Measurements from ENCODE around the gene GJA4. TPM values are rescaled to one million over a fixed set of nuclear protein-coding genes. Genes with fewer than 3 reads are reported as not detected.
A peak's percentile ranks its signal among the peaks of the same experiment; 100 is the strongest.

The GJA4 gene
- total and polyA plus RNA-seq, 2 of the 13 experiments (the other 11 are each of a cell fraction or from before 2014, with no cell fraction given): not detected

GRCh38 chr1:34825455-34826091, 32.8 kb downstream of the GJA4 start (continued):
- TF ChIP-seq AKNA (CRISPR knock-in tag; IDR thresholded peaks at IDR 0.05; ENCODE audit: borderline replicate concordance) (no peak), HMG20A (CRISPR knock-in tag; IDR thresholded peaks at IDR 0.05; ENCODE audit: borderline replicate concordance) (peak; percentile 25; the same call in 1 of the 2 replicates), ZSCAN25 (CRISPR knock-in tag; IDR thresholded peaks at IDR 0.05) (peak; percentile 61; the same call in 1 of the 2 replicates), RBAK (CRISPR knock-in tag; IDR thresholded peaks at IDR 0.05) (no peak), ZNF30 (CRISPR knock-in tag; IDR thresholded peaks at IDR 0.05) (no peak), SOX13 (IDR thresholded peaks at IDR 0.05) (no peak), SOX13 (CRISPR knock-in tag; conservative IDR thresholded peaks at IDR 0.05 in 1 of 2, IDR thresholded peaks at IDR 0.05 in 1 of 2) (peak in 1 of 2 experiments; percentile 92; a peak in 2 of 4 replicates), ZNF597 (CRISPR knock-in tag; IDR thresholded peaks at IDR 0.05) (no peak), AGO2 (optimal IDR thresholded peaks at IDR 0.05; ENCODE audit: low read depth, low read length) (no peak), ZZZ3 (CRISPR knock-in tag; IDR thresholded peaks at IDR 0.05; ENCODE audit: borderline replicate concordance) (no peak), ZNF552 (CRISPR knock-in tag; IDR thresholded peaks at IDR 0.05; ENCODE audit: borderline replicate concordance) (no peak), FOXA1 (IDR thresholded peaks at IDR 0.05) (no peak), FOXA1 (CRISPR knock-in tag; IDR thresholded peaks at IDR 0.05) (peak; percentile 85)
- TF ChIP-seq, protein P1, sequence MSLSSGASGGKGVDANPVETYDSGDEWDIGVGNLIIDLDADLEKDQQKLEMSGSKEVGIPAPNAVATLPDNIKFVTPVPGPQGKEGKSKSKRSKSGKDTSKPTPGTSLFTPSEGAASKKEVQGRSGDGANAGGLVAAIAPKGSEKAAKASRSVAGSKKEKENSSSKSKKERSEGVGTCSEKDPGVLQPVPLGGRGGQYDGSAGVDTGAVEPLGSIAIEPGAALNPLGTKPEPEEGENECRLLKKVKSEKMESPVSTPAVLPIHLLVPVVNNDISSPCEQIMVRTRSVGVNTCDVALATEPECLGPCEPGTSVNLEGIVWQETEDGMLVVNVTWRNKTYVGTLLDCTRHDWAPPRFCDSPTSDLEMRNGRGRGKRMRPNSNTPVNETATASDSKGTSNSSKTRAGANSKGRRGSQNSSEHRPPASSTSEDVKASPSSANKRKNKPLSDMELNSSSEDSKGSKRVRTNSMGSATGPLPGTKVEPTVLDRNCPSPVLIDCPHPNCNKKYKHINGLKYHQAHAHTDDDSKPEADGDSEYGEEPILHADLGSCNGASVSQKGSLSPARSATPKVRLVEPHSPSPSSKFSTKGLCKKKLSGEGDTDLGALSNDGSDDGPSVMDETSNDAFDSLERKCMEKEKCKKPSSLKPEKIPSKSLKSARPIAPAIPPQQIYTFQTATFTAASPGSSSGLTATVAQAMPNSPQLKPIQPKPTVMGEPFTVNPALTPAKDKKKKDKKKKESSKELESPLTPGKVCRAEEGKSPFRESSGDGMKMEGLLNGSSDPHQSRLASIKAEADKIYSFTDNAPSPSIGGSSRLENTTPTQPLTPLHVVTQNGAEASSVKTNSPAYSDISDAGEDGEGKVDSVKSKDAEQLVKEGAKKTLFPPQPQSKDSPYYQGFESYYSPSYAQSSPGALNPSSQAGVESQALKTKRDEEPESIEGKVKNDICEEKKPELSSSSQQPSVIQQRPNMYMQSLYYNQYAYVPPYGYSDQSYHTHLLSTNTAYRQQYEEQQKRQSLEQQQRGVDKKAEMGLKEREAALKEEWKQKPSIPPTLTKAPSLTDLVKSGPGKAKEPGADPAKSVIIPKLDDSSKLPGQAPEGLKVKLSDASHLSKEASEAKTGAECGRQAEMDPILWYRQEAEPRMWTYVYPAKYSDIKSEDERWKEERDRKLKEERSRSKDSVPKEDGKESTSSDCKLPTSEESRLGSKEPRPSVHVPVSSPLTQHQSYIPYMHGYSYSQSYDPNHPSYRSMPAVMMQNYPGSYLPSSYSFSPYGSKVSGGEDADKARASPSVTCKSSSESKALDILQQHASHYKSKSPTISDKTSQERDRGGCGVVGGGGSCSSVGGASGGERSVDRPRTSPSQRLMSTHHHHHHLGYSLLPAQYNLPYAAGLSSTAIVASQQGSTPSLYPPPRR (CRISPR knock-in tag; IDR thresholded peaks at IDR 0.05; ENCODE audit: borderline replicate concordance): peak; percentile 89

Measured in HepG2 (cell line).